IMR-90 (cell line): ENCODE data around the gene ETV6.

Experiments used
- CTCF ChIP-seq: conservative IDR thresholded peaks from 2 replicates; pipeline ENCODE4 v1.5.1; 2012; ENCODE audit warnings: mild to moderate bottlenecking, low read depth, low read length, improper control_type of control experiment
- FOS ChIP-seq: fragments of 150-350 bp; IDR thresholded peaks from 2 replicates; pipeline ENCODE4 v1.6.1; 2016; ENCODE audit warnings: low read depth, low read length
- MAFK ChIP-seq: IDR thresholded peaks from 2 replicates; pipeline ENCODE4 v1.6.1; 2012; ENCODE audit warnings: low read depth, low read length, improper control_type of control experiment
- POLR2A ChIP-seq: IDR thresholded peaks from 2 replicates; pipeline ENCODE4 v1.6.1; 2012; ENCODE audit warnings: mild to moderate bottlenecking, low read depth, low read length

- no peak for TF ChIP-seq FOS
- TF ChIP-seq POLR2A = no peak
- TF ChIP-seq CTCF = no peak
- TF ChIP-seq MAFK = no peak
Measured at GRCh38 chr12:11877102-11877826, 227.8 kb downstream of the ETV6 start.
